ENCODE data around the gene DDX19B. TPM values are rescaled to one million over a fixed set of nuclear protein-coding genes. Genes with fewer than 3 reads are reported as not detected.

The DDX19B gene
- total and polyA plus RNA-seq, 9 of the 15 experiments (the other 6 are each of a cell fraction or from before 2014, with no cell fraction given): 7.0 to 32.9 (median 19.3) TPM

GRCh38 chr16:70378869-70379493 is 80.0 kb downstream of the DDX19B start (continued):
- TF ChIP-seq JUND (IDR thresholded peaks at IDR 0.05; ENCODE audit: borderline replicate concordance, low read depth, low read length) (no peak), JUND (tag; IDR thresholded peaks at IDR 0.05; ENCODE audit: borderline replicate concordance, low read depth, low read length) (no peak), MAZ (CRISPR knock-in tag; conservative IDR thresholded peaks at IDR 0.05 in 1 of 2, IDR thresholded peaks at IDR 0.05 in 1 of 2) (0 out of 4 replicates have a peak, but pooled peaks of 1 of the 2 experiments have one; percentile 24), XRCC3 (IDR thresholded peaks at IDR 0.05) (no peak), JUNB (CRISPR knock-in tag; conservative IDR thresholded peaks at IDR 0.05) (no peak), MTA3 (IDR thresholded peaks at IDR 0.05; ENCODE audit: borderline replicate concordance) (peak; percentile 47; the same call in 1 of the 2 replicates), RBM22 (IDR thresholded peaks at IDR 0.05; ENCODE audit: low read depth, low read length, poor library complexity, severe bottlenecking) (peak; percentile 31), BRF1 (IDR thresholded peaks at IDR 0.05; ENCODE audit: borderline replicate concordance, extremely low read depth, insufficient read length) (no peak), GATAD2B (IDR thresholded peaks at IDR 0.05; ENCODE audit: borderline replicate concordance) (no peak), ZNF444 (CRISPR knock-in tag; IDR thresholded peaks at IDR 0.05) (0 out of 2 replicates have a peak, but pooled peaks have one; percentile 17), POLR2A (conservative IDR thresholded peaks at IDR 0.05) (peak; percentile 14; the same call in 1 of the 2 replicates), ZBED1 (IDR thresholded peaks at IDR 0.05) (0 out of 2 replicates have a peak, but pooled peaks have one; percentile 35)

Measured in K562 (cell line).